ENCODE measurements around the gene CCDC80.

CCDC80 gene

GRCh38 chr3:112632596-112632995 is 8.3 kb downstream of the CCDC80 start:
- DNase-seq (ENCODE audit: low read depth): no peak

DNA sequence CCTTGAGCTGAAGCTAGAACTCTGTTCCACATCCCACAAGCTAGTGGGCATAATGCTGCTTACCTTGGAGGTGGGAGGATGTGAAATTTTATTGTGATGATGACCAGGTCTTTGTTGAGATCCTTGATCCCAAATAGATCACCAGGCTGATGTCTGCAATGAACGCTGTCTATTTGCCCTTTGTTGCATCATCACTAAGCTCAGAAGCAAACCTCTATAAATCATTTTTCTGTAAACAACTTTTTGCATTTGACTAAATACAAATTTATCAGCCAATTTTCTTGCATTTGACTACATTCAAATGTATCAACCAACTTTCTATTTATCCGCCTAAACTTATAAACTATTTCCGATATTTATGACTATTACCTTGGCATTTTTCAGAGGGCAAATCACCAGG is 9.7 kb downstream of the CCDC80 start:
- DNase-seq (ENCODE audit: low read depth): no peak

DNA sequence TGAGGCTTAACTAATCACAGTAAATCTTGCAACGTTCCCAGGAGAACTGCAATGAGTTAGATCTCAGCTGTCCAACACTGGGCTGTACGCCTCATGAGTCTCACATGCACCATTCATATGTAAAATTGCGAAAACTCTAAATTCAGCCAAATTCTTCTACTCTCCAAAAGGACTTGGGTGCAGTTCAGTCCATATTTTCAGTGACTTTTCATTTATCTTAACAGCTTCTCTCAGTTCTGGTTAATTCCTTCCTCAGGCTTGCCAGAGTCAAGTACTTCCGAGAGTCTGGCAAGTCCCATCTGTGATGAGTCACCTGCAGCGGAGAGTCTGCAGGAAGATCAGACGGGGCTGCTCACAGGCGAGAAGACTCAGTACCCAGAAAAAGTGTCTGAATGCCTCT is 11.5 kb downstream of the CCDC80 start:
- peak; percentile 78 for DNase-seq (ENCODE audit: low read depth)

DNA sequence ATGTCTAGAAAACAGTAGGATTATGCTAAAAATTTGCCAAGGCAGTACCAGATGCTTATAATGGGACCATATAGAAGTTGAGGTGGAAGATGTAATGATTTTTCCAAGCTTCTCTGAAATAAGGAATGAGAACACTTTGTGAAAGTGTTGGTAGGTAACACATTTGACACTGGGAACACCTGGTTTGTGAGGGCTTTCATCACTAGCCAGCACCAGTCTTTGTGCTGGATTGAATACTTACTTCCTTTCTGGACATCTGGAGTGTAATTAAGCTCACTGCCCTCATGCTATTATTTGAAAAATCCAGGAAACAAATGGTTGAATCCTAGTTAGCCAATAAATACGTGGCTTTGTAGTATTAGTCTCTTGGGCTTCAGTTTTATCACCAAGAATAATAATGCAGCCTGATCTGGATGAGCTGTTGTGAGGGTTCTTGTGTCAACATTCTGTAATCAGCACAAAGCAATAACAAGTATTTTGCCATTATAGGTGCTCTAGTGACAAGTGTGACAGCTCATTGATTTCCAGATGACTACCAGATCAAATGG is 12.9 kb downstream of the CCDC80 start:
- no peak for DNase-seq (ENCODE audit: low read depth)

DNA sequence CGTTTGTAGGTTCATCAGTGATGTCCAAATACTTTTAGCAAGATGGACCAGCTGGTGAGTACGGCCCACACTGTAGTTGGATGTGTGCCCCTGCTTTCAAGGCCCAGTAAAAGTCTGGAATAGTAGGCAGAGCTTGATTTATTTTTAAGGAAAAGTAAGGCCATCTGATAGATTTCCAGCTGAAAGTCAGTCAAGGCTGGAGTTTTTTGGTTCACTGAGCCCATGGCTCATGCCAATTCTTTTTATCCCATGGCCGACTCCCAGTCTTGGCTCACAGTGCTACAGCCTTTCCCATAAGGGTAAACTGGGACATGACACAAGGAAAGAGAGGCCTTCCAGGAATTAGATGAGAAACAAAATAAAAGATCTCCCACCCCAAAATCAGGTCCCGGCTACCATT is 13.5 kb downstream of the CCDC80 start:
- no peak for DNase-seq (ENCODE audit: low read depth)

GRCh38 chr3:112623717-112624116 is 17.2 kb downstream of the CCDC80 start:
- DNase-seq (ENCODE audit: low read depth): no peak

DNA sequence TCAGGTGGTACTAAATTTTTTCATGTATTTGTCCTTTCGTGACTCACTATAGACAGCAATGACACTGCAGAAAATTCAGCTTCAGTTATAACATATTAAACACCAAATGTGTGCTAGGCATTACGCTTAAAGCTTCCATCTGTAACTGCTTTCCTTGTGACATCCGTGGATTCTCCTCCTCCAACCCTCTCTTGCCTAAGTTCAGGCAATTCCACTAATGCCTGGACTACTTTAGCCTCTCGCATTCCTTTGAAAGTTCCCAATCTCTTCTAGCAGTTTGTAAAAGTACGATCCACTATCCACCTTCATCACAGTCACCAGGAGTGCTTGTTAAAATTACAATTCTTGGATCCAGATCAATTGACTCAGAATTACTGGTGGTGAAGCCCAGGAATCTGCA is 17.7 kb downstream of the CCDC80 start:
- no peak for DNase-seq (ENCODE audit: low read depth)

DNA sequence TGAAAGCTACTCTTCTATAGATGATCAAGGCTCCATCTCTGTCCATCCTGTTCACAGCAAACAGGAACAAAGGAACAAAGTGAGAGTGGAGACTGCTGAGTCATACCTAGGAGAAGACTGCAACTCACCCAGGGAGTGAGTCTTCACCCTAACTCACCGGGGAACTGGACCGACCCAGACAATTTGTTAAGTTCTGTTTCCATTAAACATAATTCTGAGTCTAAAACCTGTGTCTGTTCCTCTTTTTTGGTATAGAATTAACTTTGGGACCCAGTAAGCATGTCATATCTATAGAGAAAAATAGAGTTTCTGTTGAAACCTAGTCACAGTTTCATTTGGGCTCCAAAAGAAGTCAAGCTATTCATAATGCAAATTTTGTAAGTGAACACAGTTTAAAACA is 21.6 kb downstream of the CCDC80 start:
- no peak for DNase-seq (ENCODE audit: low read depth)

DNA sequence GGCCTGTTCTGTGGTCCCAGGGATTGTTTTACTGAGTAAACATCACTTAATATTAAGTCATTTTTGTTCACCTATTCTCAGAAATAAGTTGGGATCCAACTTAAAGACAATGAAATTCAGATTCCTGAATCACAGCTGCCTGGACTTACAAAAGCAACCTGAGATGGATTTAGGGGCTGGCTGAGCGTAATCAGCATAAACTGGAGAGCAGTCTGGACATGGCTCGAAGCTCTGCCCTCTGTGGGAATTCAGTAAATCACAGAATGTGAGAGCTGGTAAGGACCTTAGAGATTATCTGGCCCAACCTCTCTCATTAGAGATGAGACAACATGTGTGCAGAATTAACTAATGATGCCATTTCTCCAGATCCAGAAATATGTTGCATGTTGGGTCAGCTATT is 23.7 kb downstream of the CCDC80 start:
- DNase-seq (ENCODE audit: low read depth): no peak

DNA sequence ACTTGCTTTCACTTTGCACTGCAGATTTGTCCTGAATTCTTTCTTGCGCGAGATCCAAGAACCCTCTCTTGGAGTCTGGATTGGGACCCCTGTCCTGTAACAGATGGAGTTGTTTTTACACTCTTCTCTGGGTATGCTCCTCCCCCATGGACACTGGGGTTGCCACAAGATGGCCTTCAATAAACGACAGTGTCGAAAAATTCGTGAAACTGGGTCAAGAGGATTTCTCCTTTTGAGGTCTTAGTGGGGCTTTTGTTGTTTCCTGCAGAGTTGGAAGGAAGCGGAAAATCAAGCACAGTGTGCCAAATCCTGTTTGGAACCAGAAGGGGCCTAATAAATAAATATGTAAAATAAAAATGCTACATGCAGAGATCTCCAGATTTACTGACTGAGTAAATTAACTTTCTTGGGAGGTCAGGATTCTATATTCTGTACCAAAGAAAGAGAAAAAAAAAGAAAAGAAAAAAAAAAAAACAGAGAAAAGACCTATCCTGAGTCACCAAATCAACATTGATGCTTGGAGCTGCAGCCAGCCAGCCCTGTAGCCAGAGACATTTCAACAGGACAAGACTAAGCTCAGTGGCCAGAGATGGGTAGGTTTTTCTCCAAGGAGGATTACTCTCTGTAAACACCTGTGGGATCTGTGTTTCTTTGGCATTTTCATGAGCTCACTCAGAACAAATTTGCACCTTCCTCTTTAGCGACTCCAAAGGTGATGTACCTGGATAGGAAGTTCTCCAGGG is 24.8 kb downstream of the CCDC80 start:
- no peak for DNase-seq (ENCODE audit: low read depth)

DNA sequence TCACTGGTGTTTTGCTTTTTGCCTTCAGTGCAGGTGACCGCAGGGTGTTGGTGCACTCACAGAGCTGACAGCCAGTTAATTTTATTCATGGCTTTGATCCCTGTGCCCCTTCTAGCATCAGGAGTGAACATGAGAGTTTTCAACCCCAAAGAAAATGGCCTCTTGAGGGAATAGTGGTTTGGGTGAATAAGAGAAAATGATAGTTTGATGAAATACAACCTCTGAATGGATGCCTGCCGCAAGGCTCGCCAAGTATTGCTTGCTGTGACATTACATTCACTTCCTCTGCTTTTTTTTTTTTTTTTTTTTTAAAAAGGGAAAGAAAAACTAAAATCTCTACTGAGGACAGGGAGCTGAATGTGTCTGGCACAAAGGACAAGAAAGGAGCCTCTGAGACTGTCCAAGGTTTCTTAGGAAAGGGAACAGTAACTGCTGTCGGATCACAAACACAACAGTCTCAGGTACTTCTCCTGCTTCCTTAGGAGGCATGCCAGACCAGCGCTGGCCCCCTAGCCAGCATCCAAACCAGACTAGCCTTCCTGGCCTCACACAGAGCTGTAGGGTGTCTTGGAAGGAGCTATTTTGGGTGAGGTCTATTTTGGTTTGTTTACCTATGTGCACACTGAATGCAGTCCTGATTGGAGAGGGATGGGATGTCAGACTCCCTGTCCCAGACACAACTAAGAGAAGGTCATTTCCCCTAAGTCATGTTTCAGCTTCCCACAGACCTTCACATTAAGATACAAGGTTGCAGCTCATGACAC is 29.0 kb downstream of the CCDC80 start:
- DNase-seq (ENCODE audit: low read depth): no peak

DNA sequence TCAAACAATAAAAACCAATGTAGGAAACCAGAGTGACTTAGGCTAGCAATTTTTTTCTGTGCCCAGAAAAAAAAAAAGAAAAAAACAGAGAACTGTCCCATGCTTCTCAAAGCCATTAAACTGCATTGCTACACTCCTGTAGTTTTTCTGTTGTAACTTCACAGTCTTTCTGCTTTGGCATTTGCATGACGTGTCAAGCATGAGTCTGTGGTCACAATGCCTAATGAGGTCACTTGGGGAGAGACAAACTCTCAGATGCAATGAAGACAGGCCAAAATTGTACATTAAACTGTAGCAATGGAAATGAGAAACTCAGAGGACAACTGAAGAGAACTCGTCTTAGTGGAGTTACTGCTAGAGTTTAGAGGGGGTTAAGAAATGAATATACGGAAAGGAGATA is 30.8 kb downstream of the CCDC80 start:
- DNase-seq (ENCODE audit: low read depth): no peak

DNA sequence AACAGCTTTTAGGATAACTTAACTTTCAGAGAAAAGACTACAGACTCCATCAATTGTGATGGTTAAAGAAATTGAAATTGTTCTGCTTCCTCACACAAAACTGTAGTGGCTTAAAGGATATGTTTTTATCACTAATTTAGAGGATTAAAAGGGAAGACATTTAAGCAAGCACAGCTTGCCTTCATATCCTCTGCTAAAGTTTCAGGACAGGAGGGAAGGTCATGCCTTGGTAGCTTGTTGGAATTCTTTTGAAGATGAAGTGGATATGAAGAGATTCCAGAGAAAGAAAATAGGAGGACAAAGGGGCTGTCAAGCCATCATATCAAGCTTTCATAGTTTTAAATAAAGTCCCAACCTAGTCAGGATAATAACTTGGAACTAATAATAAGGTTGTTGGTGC is 33.1 kb downstream of the CCDC80 start:
- no peak for DNase-seq (ENCODE audit: low read depth)

DNA sequence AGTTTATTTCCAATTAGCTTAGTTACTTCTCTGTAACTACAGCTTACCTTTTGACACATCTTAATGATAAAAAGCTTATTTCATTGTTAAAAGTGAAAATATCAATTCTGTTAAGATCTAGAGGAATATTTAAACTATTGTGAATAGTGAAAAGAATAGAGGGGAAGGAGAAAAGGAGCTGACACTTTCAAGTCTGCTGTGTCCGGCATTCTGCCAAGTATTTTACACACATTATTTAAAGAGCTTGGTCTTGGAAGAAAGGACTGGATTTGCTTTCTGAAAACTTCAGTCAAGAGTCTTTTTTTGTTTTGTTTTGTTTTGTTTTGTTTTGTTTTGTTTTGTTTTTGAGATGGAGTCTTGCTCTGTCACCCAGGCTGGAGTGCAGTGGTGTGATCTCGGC is 34.8 kb downstream of the CCDC80 start:
- no peak for DNase-seq (ENCODE audit: low read depth)

GRCh38 chr3:112605285-112605684 is 35.7 kb downstream of the CCDC80 start:
- DNase-seq (ENCODE audit: low read depth): peak; percentile 98

- peak; percentile 77 for DNase-seq (ENCODE audit: low read depth)
Observed at GRCh38 chr3:112604536-112604935, 36.4 kb downstream of the CCDC80 start.

- no peak for DNase-seq (ENCODE audit: low read depth)
Observed at GRCh38 chr3:112602217-112602838, 38.6 kb downstream of the CCDC80 start.

GRCh38 chr3:112598731-112599130 is 42.2 kb downstream of the CCDC80 start:
- no peak for DNase-seq (ENCODE audit: low read depth)

- no peak for DNase-seq (ENCODE audit: low read depth)
Observed at GRCh38 chr3:112597945-112598344, 43.0 kb downstream of the CCDC80 start.

DNA sequence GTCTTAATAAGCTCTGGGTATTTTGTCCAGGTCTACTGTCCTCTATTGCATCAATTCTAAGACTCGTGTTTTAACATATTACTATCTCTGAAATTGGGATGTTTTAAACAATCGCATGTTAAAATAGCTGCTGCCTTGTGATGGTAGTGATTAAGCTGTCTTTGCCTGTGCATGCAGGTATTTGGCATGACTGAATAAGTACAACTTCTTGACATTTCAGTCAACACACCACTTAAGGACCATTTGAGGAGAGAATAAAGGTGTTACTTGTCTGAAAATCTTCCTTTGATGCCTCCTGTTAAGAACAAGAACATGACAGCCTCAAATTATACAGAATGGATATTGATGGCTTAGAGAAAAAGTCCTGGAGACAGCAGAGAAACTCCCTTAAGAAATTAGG is 46.1 kb downstream of the CCDC80 start:
- no peak for DNase-seq (ENCODE audit: low read depth)

DNA sequence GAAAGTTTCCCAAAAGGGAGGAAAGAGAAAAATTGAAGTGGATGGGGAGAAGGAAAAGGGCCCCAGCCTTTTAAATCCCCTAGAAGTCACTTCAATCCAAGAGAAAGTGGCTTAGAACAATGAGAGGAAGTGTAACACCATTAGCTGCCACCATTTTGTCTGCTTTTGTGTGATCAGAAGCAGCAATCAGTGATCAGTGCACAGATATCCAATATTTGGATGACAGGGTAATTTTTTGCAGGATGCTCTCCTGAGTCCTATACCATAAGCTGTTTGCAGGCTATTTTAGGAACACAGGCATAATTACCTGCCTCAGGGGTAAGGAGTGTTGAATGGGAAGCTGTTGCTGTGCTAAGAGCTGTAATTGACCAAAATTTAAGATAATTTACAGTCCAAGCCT is 47.7 kb downstream of the CCDC80 start:
- no peak for DNase-seq (ENCODE audit: low read depth)

DNA sequence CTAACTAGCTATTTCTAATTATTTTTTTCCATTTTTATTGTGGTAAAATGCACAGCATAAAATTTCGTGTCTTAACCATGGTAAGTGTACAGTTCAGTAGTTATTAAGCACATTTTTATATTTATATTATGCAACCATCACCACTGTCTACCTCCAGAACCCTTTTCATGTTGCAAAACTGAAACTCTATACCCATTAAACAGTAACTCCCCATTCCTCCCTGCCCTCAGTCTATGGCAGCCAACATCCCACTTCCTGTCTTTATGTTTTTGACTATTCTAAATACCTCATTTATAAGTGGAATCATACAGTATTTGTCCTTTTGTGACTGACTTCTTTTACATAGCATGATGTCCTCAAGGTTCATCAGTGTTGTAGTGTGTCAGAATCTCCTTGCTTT is 53.6 kb downstream of the CCDC80 start:
- DNase-seq (ENCODE audit: low read depth): no peak

DNA sequence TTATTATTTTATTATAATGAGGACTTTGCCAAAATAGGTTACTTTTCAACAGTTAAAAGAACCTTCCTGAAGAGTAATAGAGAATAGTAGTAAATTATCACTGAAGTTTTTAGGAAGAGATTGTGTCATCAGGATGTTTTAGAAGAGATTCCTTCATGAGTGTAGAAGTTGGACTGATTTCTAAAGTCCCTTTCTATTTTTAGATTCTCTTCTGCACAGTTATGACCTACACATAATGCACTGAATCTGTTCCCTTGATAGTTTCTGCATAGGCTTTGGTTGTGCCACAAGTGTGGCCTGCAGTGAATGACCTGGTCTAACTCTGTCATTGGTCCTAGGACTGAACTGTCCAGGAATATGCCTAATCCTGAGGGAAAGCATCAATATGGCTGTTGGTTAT is 55.2 kb downstream of the CCDC80 start:
- DNase-seq (ENCODE audit: low read depth): no peak

Data from non-pigmented ciliary epithelial cell (primary cell).